NOMO-1 (cell line): ENCODE measurements around the gene ARSB.

Source experiments
- DNase-seq, 2 experiments: peaks; one replicate each; lab custom pipeline; 2025; ENCODE audit not compliant: unreplicated experiment in 2 of 2; lab: John Stamatoyannopoulos, UW

Gene ARSB

GRCh38 chr5:78810098-78810920, 174.8 kb downstream of the ARSB start:
- DNase-seq = no peak

DNA sequence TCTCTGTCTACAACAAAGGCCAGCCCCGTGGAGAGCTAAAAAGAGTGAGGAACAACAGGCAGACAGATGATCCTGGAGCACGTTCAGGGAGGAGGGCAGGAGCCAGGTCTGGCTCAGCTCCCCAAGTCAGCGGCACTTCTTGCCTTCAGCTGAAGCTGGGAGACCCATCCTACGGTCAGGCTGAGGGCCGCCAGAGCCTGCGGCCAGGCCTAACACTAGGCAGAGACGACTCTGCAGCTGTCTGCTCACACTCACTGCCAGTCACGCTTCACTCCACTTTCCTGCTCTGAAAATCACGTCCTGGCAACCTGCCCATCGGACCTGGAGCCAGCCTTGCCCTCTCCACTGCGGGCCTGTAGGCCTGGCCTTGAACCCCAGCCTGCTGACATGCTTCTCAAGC, 175.7 kb downstream of the ARSB start:
- DNase-seq = no peak

GRCh38 chr5:78808818-78809217, 176.3 kb downstream of the ARSB start:
- DNase-seq = no peak

DNA sequence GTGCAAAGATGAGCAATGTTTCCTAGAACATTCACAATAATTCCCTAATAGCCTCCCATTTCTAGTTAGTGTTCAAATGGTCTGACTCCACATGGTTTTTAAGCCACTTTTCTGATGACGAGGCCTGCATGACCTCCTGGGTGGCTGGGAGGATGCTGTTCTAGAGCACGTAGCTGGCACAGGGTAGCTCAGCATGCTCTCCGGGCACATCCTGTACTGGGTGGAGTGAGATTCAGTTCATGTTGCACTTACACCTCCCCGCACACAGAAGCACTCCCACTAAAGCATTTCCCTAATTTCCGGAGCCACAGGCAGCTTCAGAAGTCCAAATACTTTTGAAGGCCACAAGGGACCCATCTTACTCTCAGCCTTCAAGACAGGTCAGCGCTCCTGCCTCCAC, 176.7 kb downstream of the ARSB start:
- no peak for DNase-seq

- DNase-seq = no peak
Measured at GRCh38 chr5:78806544-78806943, 178.6 kb downstream of the ARSB start.

- no peak for DNase-seq
Measured at GRCh38 chr5:78805474-78806124, 179.5 kb downstream of the ARSB start.

DNA sequence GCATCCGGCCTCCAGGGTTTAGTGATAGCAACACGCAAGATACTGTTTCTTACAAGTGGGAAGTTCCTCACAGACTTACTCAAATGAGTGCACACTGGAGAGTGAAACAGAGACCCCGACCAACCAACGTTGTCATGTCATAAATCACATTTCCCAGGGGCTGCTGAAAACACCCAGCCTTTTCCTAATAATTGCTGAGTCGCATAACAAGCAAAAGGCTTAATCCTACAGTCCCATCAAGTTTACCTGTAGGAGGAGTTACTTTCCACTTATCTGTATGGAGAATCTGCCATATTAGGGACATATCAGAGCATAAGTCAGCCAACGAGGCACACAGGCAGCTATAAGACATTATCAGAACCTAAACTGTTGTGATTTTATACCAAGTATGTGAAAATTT, 180.1 kb downstream of the ARSB start:
- no peak for DNase-seq

DNA sequence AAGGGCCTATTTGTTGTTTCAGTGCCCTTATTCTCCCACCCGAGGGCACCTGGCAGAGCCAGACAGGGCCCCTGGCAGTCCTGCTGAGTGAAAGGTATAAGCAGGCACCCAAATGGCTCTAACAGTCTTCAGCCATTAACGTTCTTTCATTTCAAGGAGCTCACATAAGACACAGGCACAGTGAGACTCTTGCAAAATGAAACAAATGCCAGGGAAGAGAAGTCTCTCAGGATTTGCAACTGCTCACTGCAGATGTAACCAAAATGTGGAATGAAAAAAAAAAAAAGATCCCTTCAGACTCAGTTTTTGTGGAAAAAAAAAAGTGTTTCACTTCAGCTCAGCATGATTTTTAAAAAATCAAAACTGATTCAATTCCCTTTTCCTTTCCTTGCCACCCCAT, 181.2 kb downstream of the ARSB start:
- DNase-seq = no peak

DNA sequence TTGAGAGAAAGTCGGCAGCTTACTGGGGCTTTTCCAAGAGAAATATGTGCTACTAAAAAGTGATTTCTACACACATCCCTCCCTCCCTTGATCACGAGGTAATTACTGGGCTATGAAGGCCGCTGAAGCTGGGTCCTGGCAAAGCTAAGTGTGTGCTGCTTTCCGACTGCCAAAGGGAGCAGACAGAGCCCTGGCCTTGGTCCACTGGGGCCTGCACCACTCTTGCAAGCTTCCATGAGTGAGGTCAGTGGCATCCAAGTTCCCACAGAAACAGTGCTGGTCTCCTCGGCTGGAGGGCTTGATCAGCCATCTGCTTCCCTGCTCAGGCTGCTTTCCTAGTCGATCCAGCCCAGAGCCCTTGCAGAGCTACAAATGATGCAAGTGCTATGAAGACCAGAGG, 181.8 kb downstream of the ARSB start:
- DNase-seq = no peak

DNA sequence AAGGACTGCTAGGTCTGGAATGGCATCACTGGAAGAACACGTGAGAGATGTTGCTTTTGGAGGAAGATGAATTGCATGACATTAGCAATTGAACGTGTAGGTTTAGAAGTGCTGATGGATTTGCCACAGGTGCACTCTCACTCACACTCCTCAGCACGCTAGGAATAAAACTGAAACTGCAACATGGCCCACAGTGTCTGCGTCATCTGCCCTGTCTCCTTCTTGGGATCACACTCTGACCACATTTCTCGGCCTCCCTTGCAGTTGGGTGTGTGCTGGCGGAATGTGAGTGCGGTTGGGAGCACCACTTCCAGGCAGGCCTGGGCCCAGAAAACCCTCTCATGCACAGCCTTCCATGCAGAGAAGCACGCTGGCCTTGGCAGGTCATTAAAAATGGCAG, 183.7 kb downstream of the ARSB start:
- DNase-seq = no peak

DNA sequence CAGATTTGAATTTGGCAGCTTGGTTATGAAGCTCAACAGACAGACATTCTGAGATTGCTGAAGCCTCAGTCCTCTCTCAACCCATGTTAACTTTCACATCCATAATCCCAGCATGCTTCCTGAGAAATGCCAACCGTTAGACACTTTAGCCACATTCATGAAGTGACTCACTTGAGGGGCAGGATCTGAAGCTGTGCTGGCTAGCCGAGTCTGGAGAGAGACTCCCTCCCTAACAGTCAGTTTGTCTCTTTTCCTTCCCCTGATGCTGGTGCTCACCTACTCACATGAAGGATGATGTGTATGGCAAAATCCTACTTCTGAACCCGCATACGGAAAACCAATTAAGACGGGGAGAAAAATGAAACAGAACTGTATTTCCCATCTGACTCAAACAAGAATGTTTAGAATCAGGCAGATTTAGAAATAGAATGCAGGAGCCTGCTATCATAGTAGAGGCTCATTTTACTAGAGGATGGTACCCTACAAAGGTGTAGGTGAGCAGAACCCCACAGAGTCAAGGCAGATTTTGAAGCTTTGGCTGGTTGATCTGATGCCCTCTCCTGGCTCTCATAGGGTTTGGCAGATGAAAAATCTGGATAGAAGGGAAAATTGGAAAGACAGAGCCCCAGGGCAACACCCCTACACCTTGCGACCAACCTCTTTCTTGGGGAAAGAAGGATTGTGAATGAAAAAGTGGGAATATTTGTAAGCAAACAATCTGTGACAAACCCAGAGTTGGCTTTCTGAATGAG, 185.7 kb downstream of the ARSB start:
- DNase-seq = no peak

DNA sequence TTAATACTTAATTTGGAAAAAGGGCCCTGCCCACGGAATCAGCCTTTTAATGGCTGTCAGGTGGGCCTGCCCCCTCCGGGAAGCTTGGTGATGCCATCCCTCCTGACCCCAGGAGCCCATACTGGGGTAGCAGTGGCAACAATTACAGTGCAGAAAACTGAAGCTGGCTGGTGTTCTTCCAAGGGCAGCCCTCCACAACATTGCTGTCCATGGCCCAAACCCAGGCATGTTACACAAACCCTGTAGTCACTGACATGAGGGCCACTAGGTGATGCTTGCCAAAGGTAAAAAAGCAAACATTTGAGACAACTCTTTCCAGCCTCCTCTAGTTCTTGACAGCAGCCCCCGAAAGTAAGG, 186.5 kb downstream of the ARSB start:
- DNase-seq = no peak

DNA sequence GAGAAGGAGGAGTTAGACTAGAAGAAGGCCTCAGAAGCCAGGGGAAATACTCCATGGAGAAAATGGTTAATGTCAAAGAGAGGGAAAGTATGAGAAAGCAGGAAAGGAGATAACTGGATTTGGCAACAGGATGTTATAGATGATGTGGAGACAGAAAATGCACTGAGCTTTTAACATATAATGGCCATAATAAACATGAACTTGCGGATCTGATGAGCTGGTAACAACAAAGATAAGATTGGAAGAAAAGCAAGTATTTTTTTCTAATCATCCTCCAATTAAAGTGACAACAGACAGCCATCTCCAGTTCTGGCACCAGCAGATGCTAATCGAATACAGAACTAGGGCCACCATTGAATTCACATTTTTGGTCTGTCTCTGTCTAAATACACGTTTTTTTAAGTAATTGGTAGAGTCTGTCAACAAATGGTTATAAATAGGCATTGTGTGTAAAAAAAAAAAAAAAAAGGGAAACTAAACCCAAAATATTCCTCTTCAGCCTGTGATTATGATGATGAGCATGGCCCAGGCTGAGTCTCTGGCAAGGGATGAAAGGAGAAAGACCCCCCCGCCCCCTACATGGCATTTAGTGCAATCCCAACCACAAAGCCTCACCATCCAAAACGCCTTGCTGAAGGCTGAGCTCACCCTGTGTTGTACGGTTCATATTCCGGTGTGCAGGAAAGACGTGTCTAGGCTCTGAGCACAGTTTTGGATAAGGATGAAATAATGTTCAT, 187.0 kb downstream of the ARSB start:
- no peak for DNase-seq

DNA sequence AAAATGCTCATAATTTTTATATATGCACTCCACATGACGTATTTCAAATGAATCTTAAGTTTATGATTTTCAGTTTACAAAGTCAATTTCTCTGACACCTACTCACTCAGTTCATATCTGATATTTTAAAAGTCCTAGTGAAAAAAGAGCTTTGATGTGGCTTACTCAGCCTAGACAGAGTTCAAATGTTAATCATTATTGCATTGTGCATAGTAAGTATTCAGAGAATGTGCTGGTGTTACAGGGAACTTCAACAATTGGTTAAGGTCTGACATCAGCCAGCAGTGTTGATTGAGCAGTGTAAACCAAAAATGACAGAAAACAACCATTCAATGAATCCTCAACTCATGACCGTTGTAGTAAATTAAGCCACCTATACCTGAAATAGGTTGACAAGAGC, 189.4 kb downstream of the ARSB start:
- DNase-seq = no peak

GRCh38 chr5:78794693-78795215, 190.4 kb downstream of the ARSB start:
- no peak for DNase-seq

- no peak for DNase-seq
Measured at GRCh38 chr5:78793907-78794662, 191.0 kb downstream of the ARSB start.

DNA sequence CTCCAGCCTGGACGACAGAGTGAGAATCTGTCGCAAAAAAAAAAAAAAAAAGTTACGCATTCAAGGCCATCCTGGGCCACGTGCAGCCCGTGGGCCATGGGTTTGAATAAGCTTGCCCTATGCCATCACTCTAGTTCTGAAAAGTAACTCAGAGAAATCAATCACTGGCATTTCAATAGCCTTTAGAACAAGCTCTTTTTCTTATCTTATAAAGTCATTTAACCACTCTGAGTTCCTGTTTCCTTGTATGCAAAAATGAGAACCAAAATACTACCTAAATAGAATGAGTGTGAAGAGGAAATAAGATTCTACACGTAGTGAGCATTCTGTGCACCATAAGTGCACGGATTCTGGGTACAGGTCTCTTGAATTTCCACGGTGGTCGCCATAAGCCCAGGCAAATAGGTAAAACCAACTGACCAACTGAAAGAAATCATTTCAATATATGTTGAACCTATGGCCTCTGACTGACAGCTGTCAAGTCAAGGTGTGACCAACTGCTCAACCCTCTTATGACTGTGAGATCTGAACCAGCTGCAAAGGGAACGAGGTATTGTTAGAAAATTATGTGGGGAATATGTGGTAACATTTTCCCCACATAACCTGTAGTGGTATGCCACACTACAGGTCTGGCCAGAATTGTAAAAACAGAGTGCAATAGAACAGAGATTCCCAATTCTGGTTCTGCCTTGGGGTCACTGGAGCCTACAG, 192.6 kb downstream of the ARSB start:
- DNase-seq = peak in 1 of 2 experiments; percentile 24

GRCh38 chr5:78791501-78792100, 193.5 kb downstream of the ARSB start:
- no peak for DNase-seq

- DNase-seq = peak in 1 of 2 experiments; percentile 22
Measured at GRCh38 chr5:78787783-78788182, 197.3 kb downstream of the ARSB start.
